SK-N-SH (cell line): ENCODE measurements around the gene SNX32. TPM values are rescaled to one million over a fixed set of nuclear protein-coding genes. Genes with fewer than 3 reads are reported as not detected.

Source experiments
- CTCF ChIA-PET: fragments of 300-600, 350-600 bp; formaldehyde crosslinking; extraction: SDS; loops from one replicate; lab custom pipeline; 2021; lab: Yijun Ruan, JAX
- POLR2A ChIA-PET: fragments of 350-600 bp; sonication (Branson Sonifier 250); formaldehyde crosslinking; extraction: SDS; loops from one replicate; lab custom pipeline; 2020; ENCODE audit warnings: antibody characterized with exemption, inconsistent platforms; lab: Yijun Ruan, JAX
- DNase-seq: peaks from one replicate; pipeline ENCODE4 v3.0.0; 2012
- H2AFZ ChIP-seq: fragments of 200-600 bp; sonication (generic); 2 replicates; pipeline ENCODE4 v1.8.1; 2016; ENCODE audit warnings: antibody characterized with exemption, mild to moderate bottlenecking, low read depth
- H3F3A ChIP-seq: fragments of 200-600 bp; sonication (generic); replicated peaks from 2 replicates; pipeline ENCODE3; 2016; ENCODE audit warnings: antibody characterized with exemption, mild to moderate bottlenecking; ENCODE audit not compliant: insufficient read depth
- H3K27ac ChIP-seq, 2 experiments: fragments of 200-500 bp in 1 of 2; fragments of 200-600 bp in 1 of 2; sonication (Bioruptor generic) in 1 of 2; sonication (generic), shearing (Covaris generic) in 1 of 2; 2 replicates each; pipeline versions ENCODE4 v1.5.1 to v1.6.1; 2014 to 2016; ENCODE audit warnings: low read depth in 2 of 2, inconsistent platforms in 1 of 2, low read length in 1 of 2, mild to moderate bottlenecking in 1 of 2, mixed read lengths in 1 of 2
- H3K27me3 ChIP-seq: fragments of 200-600 bp; sonication (generic), shearing (Covaris generic); 2 replicates; pipeline ENCODE4 v1.6.1; 2016; ENCODE audit warnings: mixed run types; ENCODE audit not compliant: insufficient read depth
- H3K36me3 ChIP-seq, 2 experiments: fragments of 200-500 bp in 1 of 2; fragments of 200-600 bp in 1 of 2; sonication (Bioruptor generic) in 1 of 2; sonication (generic) in 1 of 2; replicated peaks in 1 of 2; 2 replicates each; pipeline versions ENCODE3 to v1.5.1; 2014 to 2016; ENCODE audit warnings: low read length in 1 of 2, mild to moderate bottlenecking in 1 of 2; ENCODE audit not compliant: insufficient read depth in 2 of 2, control insufficient read depth in 1 of 2
- H3K4me1 ChIP-seq, 2 experiments: fragments of 200-500 bp in 1 of 2; fragments of 200-600 bp in 1 of 2; sonication (Bioruptor generic) in 1 of 2; sonication (generic), shearing (Covaris generic) in 1 of 2; 2 replicates each; pipeline versions ENCODE4 v1.5.1 to v1.6.1; 2014 to 2016; ENCODE audit warnings: low read depth in 1 of 2, low read length in 1 of 2, mixed run types in 1 of 2; ENCODE audit not compliant: insufficient read depth in 2 of 2, control insufficient read depth in 1 of 2
- H3K4me2 ChIP-seq: fragments of 200-600 bp; sonication (generic), shearing (Covaris generic); 2 replicates; pipeline ENCODE4 v1.6.1; 2017; ENCODE audit warnings: mixed run types
- H3K4me3 ChIP-seq, 2 experiments: fragments of 200-500 bp in 1 of 2; fragments of 200-600 bp in 1 of 2; sonication (Bioruptor generic) in 1 of 2; sonication (generic), shearing (Covaris generic) in 1 of 2; 2 replicates each; pipeline versions ENCODE4 v1.5.1 to v1.8.1; 2014 to 2016; ENCODE audit warnings: low read depth in 2 of 2, inconsistent platforms in 1 of 2, low read length in 1 of 2, mild to moderate bottlenecking in 1 of 2, mixed read lengths in 1 of 2, moderate library complexity in 1 of 2
- H3K79me2 ChIP-seq: fragments of 200-600 bp; sonication (generic); 2 replicates; pipeline ENCODE4 v1.8.1; 2017; ENCODE audit warnings: mild to moderate bottlenecking; ENCODE audit not compliant: insufficient read depth
- H3K9ac ChIP-seq: fragments of 200-600 bp; sonication (generic); 2 replicates; pipeline ENCODE4 v1.6.1; 2017; ENCODE audit warnings: mixed run types
- H3K9me2 ChIP-seq: fragments of 200-600 bp; sonication (generic); 2 replicates; pipeline ENCODE4 v1.6.1; 2017; ENCODE audit warnings: mixed run types
- H3K9me3 ChIP-seq: fragments of 200-600 bp; sonication (generic); 2 replicates; pipeline ENCODE4 v1.6.1; 2017; ENCODE audit warnings: mixed run types, mild to moderate bottlenecking, moderate library complexity
- H4K20me1 ChIP-seq: fragments of 200-600 bp; sonication (generic); 2 replicates; pipeline ENCODE4 v1.6.1; 2017; ENCODE audit warnings: mild to moderate bottlenecking, mixed run types; ENCODE audit not compliant: insufficient read depth
- CHD2 ChIP-seq: fragments of 150-350 bp; IDR thresholded peaks from 2 replicates; pipeline ENCODE4 v1.6.1; 2018; ENCODE audit warnings: low read length; ENCODE audit not compliant: partially characterized antibody
- EP300 ChIP-seq, 2 experiments: IDR thresholded peaks; 2 replicates each; pipeline versions ENCODE4 v1.4.0 to v1.6.1; 2012; ENCODE audit warnings: borderline replicate concordance in 1 of 2, low read depth in 1 of 2, low read length in 1 of 2
- EZH2phosphoT487 ChIP-seq: fragments of 200-600 bp; sonication (generic); IDR thresholded peaks from 2 replicates; pipeline ENCODE4 v1.6.1; 2017; ENCODE audit warnings: low read depth, mixed run types, mild to moderate bottlenecking, antibody characterized with exemption, moderate library complexity, borderline replicate concordance
- FOSL2 ChIP-seq: IDR thresholded peaks from 2 replicates; pipeline ENCODE4 v1.4.0; 2012; ENCODE audit warnings: low read depth, mild to moderate bottlenecking, moderate library complexity, borderline replicate concordance
- FOXJ3 ChIP-seq: sonication (generic); formaldehyde crosslinking; IDR thresholded peaks from 2 replicates; pipeline ENCODE4 v1.5.1; 2020; ENCODE audit warnings: mild to moderate bottlenecking, missing genetic modification reagents
- GABPA ChIP-seq: IDR thresholded peaks from 2 replicates; pipeline ENCODE4 v1.4.0; 2012; ENCODE audit warnings: low read depth, mild to moderate bottlenecking
- GATA2 ChIP-seq: sonication (generic); formaldehyde crosslinking; IDR thresholded peaks from 2 replicates; pipeline ENCODE4 v1.5.0; 2020; ENCODE audit warnings: mild to moderate bottlenecking, missing genetic modification reagents
- MEF2A ChIP-seq: IDR thresholded peaks from 2 replicates; pipeline ENCODE4 v1.4.0; 2012; ENCODE audit warnings: low read depth, borderline replicate concordance
- POLR2AphosphoS5 ChIP-seq: IDR thresholded peaks from 2 replicates; pipeline ENCODE4 v1.6.1; 2012; ENCODE audit warnings: low read depth, low read length
- RAD21 ChIP-seq: IDR thresholded peaks from 2 replicates; pipeline ENCODE4 v1.6.1; 2012; ENCODE audit warnings: mild to moderate bottlenecking, low read length
- RCOR1 ChIP-seq: fragments of 150-350 bp; IDR thresholded peaks from 2 replicates; pipeline ENCODE4 v1.6.1; 2017; ENCODE audit warnings: antibody characterized with exemption, low read length
- RFX5 ChIP-seq: IDR thresholded peaks from 2 replicates; pipeline ENCODE4 v1.6.1; 2012; ENCODE audit warnings: mild to moderate bottlenecking, improper control_type of control experiment, low read length
- SIN3A ChIP-seq: IDR thresholded peaks from 2 replicates; pipeline ENCODE4 v1.6.1; 2012; ENCODE audit warnings: low read depth, mild to moderate bottlenecking, low read length, moderate library complexity, borderline replicate concordance
- TEAD4 ChIP-seq: IDR thresholded peaks from 2 replicates; pipeline ENCODE4 v1.4.0; 2012; ENCODE audit warnings: mild to moderate bottlenecking, borderline replicate concordance; ENCODE audit not compliant: insufficient read depth
- WGBS: methylation state at CpG from one replicate; pipeline ENCODE4 v1.1.6; 2017; ENCODE audit warnings: low lambda C conversion rate; 5-methylcytosine and 5-hydroxymethylcytosine counted together
- polyA plus RNA-seq, 3 experiments: library from polyadenylated mRNA; depleted of rRNA; stranded (reverse); fragments of >200 nt; gene quantifications; 2 replicates each; pipeline ENCODE4 v1.2.3, GENCODE V29; 2012
- TF ChIP-seq, protein P1 (sequence below): IDR thresholded peaks from 2 replicates; pipeline ENCODE4 v1.6.1; 2012; ENCODE audit warnings: mild to moderate bottlenecking, low read depth, low read length, moderate library complexity
- TF ChIP-seq, protein P2 (sequence below): IDR thresholded peaks from 2 replicates; pipeline ENCODE4 v1.4.0; 2012; ENCODE audit warnings: low read depth
- TF ChIP-seq, protein P3 (sequence below): fragments of 150-350 bp; IDR thresholded peaks from 2 replicates; pipeline ENCODE4 v1.6.1; 2017; ENCODE audit warnings: antibody characterized with exemption, low read length, low read depth, borderline replicate concordance
- TF ChIP-seq, protein P4 (sequence below): IDR thresholded peaks from 2 replicates; pipeline ENCODE4 v1.4.0; 2012; ENCODE audit warnings: low read depth, borderline replicate concordance
- TF ChIP-seq, protein P5 (sequence below): IDR thresholded peaks from 2 replicates; pipeline ENCODE4; 2012

The SNX32 gene
- polyA plus RNA-seq, 1 of the 3 experiments (the other 2 are of a cell fraction) = 1.0 TPM

DNA sequence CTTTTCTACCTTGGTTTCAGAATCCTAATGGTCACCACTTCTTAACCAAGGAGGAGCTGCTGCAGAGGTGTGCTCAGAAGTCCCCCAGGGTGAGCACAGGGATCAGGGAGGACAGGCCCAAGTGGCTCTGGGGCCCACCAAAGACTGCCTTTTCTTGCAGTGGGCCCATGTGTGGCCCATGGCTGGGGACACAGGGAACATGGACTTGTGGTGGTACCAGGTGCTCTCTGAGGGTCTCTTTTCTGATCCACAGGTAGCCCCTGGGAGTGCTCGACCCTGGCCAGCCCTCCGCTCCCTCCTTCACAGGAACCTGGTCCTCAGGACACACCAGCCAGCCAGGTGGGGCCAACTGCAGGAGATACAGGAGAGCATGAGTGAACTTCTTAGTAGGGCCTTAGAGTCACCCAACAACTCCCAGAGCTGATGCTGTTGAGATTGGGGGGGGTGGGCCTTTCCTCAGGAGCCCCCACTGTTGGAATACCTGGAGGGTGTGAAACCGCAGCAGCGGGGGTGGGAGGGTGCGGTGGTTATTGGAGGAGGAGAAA is 28.5 kb downstream of the SNX32 start:
- no peak overlapping the region for H3K4me3 ChIP-seq
- DNase-seq = no peak
- ChIA-PET CTCF (interaction anchor here (4.4 to 18.4 kb wide), 3 partner anchors 9 to 150 kb away, joined by 27 to 374 read pairs (median 89); partner anchors contain the start of genes CCDC85B, CTSW, EFEMP2 and FIBP), POLR2A (interaction anchor here (1.4 to 1.6 kb wide), 3 partner anchors 10 to 22 kb away, joined by 3 to 11 read pairs (median 4); partner anchors contain the start of gene EFEMP2)
- H2AFZ ChIP-seq = no peak overlapping the region
- peaks cover 50% of the 10 kb centered on the region for H3K79me2 ChIP-seq
- H3K4me1 ChIP-seq = peaks cover 10 to 17% of the 10 kb centered on the region in 2 experiments
- no peaks in the 10 kb centered on the region for H3K9me2 ChIP-seq
- peaks cover 27 to 57% of the 10 kb centered on the region in 2 experiments for H3K36me3 ChIP-seq
- peak overlapping the region; percentile 99 for H3K4me2 ChIP-seq
- no peaks in the 10 kb centered on the region for H3K9me3 ChIP-seq
- H4K20me1 ChIP-seq = peaks cover 3% of the 10 kb centered on the region
- no peak overlapping the region for H3K27ac ChIP-seq
- H3K27me3 ChIP-seq = no peaks in the 10 kb centered on the region
- WGBS = 98% methylated on average over 4 of the region's 5 CpGs
- TF ChIP-seq, protein P1, sequence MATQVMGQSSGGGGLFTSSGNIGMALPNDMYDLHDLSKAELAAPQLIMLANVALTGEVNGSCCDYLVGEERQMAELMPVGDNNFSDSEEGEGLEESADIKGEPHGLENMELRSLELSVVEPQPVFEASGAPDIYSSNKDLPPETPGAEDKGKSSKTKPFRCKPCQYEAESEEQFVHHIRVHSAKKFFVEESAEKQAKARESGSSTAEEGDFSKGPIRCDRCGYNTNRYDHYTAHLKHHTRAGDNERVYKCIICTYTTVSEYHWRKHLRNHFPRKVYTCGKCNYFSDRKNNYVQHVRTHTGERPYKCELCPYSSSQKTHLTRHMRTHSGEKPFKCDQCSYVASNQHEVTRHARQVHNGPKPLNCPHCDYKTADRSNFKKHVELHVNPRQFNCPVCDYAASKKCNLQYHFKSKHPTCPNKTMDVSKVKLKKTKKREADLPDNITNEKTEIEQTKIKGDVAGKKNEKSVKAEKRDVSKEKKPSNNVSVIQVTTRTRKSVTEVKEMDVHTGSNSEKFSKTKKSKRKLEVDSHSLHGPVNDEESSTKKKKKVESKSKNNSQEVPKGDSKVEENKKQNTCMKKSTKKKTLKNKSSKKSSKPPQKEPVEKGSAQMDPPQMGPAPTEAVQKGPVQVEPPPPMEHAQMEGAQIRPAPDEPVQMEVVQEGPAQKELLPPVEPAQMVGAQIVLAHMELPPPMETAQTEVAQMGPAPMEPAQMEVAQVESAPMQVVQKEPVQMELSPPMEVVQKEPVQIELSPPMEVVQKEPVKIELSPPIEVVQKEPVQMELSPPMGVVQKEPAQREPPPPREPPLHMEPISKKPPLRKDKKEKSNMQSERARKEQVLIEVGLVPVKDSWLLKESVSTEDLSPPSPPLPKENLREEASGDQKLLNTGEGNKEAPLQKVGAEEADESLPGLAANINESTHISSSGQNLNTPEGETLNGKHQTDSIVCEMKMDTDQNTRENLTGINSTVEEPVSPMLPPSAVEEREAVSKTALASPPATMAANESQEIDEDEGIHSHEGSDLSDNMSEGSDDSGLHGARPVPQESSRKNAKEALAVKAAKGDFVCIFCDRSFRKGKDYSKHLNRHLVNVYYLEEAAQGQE = no peak
- no peak for TF ChIP-seq GABPA
- TF ChIP-seq FOSL2 = no peak
- TF ChIP-seq RAD21 = no peak
- no peak for TF ChIP-seq MEF2A
- TF ChIP-seq FOXJ3 = no peak
- no peak for TF ChIP-seq RCOR1
- no peak for TF ChIP-seq EP300 (IDR thresholded peaks at IDR 0.05; ENCODE audit: borderline replicate concordance in 1 of 2, low read depth in 1 of 2, low read length in 1 of 2)
- TF ChIP-seq POLR2AphosphoS5 = no peak
- TF ChIP-seq TEAD4 = no peak
- no peak for TF ChIP-seq EZH2phosphoT487
- TF ChIP-seq CHD2 = no peak
- TF ChIP-seq, protein P2, sequence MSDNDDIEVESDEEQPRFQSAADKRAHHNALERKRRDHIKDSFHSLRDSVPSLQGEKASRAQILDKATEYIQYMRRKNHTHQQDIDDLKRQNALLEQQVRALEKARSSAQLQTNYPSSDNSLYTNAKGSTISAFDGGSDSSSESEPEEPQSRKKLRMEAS = no peak
- TF ChIP-seq, protein P3, sequence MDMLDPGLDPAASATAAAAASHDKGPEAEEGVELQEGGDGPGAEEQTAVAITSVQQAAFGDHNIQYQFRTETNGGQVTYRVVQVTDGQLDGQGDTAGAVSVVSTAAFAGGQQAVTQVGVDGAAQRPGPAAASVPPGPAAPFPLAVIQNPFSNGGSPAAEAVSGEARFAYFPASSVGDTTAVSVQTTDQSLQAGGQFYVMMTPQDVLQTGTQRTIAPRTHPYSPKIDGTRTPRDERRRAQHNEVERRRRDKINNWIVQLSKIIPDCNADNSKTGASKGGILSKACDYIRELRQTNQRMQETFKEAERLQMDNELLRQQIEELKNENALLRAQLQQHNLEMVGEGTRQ = no peak
- TF ChIP-seq, protein P4, sequence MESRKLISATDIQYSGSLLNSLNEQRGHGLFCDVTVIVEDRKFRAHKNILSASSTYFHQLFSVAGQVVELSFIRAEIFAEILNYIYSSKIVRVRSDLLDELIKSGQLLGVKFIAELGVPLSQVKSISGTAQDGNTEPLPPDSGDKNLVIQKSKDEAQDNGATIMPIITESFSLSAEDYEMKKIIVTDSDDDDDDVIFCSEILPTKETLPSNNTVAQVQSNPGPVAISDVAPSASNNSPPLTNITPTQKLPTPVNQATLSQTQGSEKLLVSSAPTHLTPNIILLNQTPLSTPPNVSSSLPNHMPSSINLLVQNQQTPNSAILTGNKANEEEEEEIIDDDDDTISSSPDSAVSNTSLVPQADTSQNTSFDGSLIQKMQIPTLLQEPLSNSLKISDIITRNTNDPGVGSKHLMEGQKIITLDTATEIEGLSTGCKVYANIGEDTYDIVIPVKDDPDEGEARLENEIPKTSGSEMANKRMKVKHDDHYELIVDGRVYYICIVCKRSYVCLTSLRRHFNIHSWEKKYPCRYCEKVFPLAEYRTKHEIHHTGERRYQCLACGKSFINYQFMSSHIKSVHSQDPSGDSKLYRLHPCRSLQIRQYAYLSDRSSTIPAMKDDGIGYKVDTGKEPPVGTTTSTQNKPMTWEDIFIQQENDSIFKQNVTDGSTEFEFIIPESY = no peak
- no peak for TF ChIP-seq RFX5
- no peak for TF ChIP-seq SIN3A
- no peak for TF ChIP-seq GATA2 (CRISPR knock-in tag)
- TF ChIP-seq, protein P5, sequence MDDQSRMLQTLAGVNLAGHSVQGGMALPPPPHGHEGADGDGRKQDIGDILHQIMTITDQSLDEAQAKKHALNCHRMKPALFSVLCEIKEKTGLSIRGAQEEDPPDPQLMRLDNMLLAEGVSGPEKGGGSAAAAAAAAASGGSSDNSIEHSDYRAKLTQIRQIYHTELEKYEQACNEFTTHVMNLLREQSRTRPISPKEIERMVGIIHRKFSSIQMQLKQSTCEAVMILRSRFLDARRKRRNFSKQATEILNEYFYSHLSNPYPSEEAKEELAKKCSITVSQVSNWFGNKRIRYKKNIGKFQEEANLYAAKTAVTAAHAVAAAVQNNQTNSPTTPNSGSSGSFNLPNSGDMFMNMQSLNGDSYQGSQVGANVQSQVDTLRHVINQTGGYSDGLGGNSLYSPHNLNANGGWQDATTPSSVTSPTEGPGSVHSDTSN = no peak
- peak overlapping the region; percentile 86; the same call in 1 of the 2 replicates for H3K9ac ChIP-seq
- peaks cover 48% of the 10 kb centered on the region for H3F3A ChIP-seq
